8988T (cell line): Measurements from ENCODE around the gene MNAT1.

Source experiments
- DNase-seq: peaks from one replicate; pipeline ENCODE4 v3.0.0; 2011

Gene MNAT1

DNA sequence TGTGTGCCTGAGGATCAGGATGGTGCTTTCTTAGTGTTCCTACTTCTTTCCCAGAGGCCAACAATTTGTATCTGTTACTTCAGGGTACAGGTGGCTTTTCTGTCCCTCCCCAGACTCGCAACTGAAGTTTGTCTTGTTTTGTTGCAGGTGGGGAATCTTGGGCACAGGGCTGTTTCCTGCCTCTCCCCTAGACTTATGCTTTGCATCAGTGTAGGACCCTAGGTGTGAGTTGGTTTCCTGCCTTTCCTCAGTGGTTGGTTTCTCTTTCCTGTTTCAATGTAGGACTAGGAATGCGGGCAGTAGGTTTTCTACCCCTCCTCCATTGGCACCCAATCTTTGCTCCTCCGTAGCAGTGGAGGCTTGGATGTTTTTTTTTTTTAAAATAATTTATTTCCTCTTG is 159.3 kb downstream of the MNAT1 start:
- DNase-seq, result no peak

- no peak for DNase-seq
Observed at GRCh38 chr14:60904381-60904780, 169.8 kb downstream of the MNAT1 start.

DNA sequence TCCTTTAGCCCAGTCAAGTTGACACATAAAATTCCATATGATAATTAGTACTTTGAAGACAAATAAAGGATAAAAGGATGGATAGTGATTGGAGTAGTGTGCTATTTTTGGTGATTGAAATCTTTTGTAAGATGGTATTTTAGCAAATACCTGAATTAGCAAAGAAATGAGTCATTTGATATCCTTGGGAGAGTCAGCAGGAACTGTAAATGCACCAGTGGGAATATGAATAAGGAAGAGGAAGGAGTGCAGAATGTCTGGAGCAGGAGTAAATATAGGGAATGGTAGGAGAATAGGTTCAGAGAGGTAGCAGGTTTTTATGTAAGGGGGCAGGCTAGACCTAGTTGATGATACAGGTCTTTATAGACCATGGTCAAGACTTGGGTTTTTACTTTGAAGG is 171.4 kb downstream of the MNAT1 start:
- DNase-seq, result no peak

DNA sequence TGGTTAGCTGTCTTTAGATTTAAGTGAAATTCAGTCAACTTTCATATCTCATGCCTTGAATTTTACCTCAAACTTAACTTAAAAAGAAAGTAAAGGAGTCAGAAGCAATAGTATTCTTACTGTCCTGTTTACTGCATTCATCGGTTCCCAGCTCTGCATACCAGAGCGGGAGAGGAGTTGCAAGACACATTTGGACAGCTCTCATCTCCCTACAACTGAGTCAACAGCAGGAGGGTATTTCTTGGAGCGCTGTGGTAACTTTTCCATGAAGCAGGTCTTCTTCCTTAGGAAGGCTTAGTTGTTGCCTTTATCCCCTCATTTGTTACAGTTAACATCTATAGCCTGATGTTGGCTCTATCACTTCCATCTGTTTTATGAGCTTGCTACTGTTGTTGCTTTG is 181.2 kb downstream of the MNAT1 start:
- DNase-seq, result no peak

- DNase-seq, result no peak
Observed at GRCh38 chr14:60922050-60922449, 187.5 kb downstream of the MNAT1 start.

DNA sequence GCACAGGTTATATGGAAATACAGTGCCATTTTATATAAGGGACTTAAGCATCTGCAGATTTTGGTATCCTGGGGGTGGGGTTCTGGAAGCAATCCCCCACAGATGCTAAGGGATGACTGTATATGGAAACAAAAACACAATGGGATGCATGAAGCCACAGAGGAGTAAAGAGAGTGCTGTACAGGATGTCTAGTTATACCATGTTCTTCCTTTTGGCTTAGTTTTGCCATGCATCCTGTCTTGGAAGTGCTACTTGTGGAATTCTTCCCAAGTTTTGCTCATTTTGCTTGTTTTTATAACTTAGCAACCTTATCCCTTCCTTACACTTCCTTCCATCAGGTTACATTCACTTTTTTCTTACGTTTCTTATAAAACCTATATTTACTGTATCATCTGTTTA is 190.7 kb downstream of the MNAT1 start:
- no peak for DNase-seq

- no peak for DNase-seq
Observed at GRCh38 chr14:60926002-60926401, 191.4 kb downstream of the MNAT1 start.

DNA sequence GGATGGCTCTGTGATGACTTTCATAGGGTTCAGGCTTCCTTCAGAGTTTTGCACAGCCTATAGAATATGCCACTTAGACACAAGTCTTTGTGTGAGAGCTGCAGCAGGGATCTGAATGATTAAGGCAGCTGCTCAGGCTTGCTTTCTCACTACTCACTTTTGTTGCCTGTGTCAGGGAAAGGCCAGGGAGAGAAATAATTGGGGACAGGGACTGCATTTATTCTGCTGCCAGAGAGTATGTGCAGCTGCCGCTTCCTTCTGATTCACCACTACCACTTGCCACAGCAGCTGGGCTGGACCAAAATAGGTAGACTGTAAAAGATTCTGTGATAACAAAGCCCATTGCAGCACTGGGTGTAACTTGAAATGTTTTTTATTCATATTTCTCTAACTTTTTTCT is 196.7 kb downstream of the MNAT1 start:
- no peak for DNase-seq

GRCh38 chr14:60933920-60934655 is 199.5 kb downstream of the MNAT1 start:
- no peak for DNase-seq

DNA sequence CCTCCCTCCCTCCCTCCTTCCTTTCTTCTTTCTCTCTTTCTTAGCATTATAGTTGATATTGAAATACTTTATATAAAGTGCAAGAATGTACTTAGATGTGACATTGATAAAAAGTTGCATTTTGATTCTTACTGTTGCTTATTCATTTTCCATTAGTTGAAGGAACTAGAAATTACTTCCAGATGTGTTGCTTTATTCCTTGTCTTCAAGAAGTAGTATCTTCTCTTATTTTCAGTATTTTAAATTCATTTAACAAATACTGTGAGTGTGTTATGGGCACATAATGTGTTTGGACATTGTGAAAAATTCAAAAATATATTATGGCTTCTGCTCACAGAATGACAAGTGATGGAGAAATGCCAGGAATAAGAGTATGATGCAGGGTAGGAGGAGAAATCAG is 200.8 kb downstream of the MNAT1 start:
- DNase-seq, result no peak

DNA sequence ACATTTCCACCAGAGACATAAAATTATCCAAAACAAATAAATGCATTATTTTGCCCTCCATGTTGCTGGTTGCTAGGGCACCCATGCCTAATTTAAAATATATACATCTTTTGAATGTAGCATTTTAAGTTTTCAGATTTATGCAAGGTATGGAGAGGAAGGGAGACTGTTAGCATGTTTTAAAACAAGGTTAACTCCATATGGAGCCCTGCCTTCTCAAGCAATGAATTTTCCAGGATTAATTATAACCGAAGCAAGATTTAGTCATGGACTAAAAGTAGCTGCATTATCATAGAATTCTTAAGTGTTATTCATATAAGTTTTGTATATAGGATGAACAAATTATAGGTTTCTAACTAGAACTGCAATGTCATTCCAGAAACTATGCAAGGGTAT is 209.1 kb downstream of the MNAT1 start:
- DNase-seq, result no peak

DNA sequence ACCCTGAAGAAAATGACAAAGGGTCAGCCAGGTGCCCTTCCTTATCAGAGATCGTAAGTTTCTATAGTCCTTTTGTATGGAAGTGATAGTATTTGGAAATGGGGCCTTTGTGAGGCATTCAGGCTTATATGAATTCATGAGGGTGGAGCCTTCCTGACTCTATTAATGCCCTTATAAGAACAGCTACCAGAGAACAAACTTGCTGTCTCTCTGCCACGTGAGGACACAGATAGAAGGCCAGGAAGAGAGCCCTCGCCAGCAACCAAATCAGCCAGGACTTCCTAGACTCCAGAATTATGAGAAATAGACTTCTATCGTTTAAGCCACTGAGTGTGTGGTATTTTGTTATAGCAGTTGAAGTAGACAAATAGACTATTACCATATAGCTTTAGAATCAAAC is 209.6 kb downstream of the MNAT1 start:
- DNase-seq, result no peak

DNA sequence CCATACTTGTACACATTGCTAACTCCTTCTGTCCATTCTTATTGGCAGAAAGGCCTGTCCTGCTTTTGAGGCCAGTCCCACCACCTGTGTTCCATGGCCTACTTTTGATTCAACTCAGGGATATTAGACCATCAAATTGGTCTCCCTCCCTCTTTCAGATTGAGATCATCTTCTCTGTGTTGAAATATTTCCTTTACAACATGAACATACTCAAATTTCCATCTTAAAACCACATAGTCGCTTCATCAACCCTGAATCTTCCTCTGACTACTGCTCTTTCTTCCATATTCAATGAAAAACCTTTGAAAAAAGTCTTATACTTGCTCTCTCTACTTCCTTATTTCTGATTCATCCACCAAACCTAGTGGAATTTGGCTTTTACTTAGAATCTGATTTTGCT is 211.4 kb downstream of the MNAT1 start:
- DNase-seq, result no peak

DNA sequence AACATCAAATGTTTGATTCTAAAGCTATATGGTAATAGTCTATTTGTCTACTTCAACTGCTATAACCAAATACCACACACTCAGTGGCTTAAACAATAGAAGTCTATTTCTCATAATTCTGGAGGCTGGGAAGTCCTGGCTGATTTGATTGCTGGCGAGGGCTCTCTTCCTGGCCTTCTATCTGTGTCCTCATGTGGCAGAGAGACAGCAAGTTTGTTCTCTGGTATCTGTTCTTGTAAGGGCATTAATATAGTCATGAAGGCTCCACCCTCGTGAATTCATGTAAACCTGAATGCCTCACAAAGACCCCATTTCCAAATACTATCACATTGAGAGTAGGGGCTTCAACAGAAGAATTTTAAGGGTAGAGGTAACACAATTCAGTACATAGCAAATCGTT is 212.2 kb downstream of the MNAT1 start:
- no peak for DNase-seq

- DNase-seq, result no peak
Observed at GRCh38 chr14:60951776-60952435, 217.3 kb downstream of the MNAT1 start.

DNA sequence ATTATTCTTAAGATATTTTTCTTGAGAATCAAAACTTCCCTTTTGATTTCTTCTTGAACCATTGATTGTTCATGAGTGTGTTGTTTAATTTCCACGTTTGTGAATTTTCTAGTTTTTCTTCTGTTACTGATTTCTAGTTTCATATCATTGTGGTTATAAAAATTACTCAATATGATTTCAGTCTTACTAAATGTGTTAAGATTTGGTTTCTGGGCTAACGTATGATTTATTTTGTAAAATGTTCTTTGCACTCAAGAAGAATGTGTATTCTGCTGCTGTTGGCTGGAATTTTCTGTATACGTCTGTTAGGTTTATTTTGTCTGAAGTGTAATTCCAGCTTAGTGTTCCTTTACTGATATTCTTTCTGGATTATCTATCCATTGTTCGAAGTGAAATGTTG is 221.6 kb downstream of the MNAT1 start:
- DNase-seq, result no peak

DNA sequence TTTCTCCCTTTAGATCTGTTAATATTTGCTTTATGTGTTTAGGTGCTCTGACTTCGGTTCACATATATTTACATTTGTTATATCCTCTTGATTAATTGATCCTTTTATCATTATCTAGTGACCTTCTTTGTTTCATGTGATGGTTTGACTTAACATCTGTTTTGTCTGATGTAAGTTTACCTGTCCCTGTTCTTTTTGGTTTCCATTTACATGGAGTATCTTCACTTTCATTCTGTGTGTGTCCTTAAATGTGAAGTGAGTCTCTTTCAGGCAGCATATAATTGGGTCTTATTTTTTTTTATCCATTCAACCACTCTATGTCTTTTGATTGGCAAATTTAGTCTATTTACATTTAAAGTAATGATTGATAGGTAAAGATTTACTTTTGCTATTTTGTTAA is 222.1 kb downstream of the MNAT1 start:
- no peak for DNase-seq

GRCh38 chr14:60958146-60958545 is 223.6 kb downstream of the MNAT1 start:
- no peak for DNase-seq

DNA sequence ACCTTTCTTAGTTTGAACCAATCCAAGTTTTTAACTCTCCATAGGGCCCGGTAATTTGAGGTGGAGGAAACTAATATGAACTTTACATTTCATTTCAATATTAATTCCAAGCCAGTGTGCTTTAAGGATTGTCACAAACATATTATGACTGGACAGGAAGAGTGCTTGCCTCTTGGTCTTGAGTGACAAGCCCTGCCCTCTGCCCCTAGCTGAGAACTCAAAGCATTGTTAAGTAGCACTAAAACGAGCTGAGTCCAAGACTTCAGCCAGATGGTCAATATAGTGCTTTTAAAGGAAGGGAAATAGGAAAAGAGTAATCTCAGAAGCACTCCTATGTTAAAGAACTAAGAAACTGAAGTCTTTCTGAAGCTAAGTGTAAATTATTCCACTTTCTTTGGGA is 229.2 kb downstream of the MNAT1 start:
- DNase-seq, result no peak

GRCh38 chr14:60964904-60965303 is 230.3 kb downstream of the MNAT1 start:
- DNase-seq, result no peak

DNA sequence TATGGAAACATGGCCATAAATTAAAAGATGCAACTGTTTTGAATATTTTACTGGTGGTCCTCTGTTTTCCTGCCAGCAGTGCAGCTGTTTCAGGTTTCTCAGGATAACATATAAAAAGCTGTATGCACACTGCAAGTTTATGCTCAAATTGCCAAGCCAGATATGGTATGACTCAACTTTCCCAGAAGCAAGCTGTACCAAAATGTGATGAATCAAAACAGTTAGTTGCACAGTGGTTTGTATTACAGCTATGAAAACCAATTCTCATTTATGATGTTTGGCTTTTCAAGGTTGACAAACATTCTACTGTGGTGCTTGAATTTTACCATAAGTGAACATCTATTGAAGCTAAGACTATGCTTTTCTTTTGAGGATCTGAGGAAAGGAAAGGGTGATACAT is 230.8 kb downstream of the MNAT1 start:
- no peak for DNase-seq

GRCh38 chr14:60968099-60968498 is 233.5 kb downstream of the MNAT1 start:
- DNase-seq, result no peak

- DNase-seq, result no peak
Observed at GRCh38 chr14:60968671-60969070, 234.1 kb downstream of the MNAT1 start.

DNA sequence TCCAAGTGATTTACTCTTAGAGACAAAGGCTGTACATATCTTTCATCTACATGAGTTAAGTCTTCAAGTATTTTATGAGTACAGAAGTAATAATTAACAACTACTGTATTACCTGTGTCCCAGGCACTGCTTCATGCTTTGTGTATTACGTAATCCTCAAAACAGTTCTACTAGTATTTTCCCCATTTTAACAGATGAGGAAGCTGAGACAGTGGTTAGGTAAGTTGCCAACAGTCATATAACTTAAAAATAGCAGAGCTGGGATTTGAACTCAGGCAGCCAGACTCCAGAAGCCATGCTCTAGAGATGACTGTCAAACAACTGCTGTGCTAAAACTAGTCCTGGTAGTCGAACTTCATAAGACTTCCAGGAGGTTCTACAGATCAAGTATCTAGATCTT is 235.6 kb downstream of the MNAT1 start:
- DNase-seq, result no peak

DNA sequence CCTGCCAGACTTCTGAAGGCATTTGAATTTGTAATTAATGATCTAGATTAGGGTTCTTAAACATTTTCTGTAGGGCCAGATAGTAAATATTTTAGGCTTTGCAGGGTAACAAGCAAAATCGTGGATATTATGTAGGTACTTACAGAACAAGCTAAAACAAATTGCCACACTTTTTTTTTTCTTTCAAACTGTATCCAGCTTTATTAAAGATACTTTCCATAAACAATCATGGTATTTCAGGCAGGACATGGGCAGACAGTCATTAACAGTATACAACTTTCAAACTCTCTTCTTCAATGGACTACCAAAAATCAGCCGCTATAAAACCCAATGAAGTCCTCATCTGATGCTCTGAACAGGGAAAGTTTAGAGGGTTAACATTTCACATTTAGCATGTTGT is 236.7 kb downstream of the MNAT1 start:
- DNase-seq, result no peak
